ENCODE results near the gene PTPRD. TPM values are rescaled to one million over a fixed set of nuclear protein-coding genes. Genes with fewer than 3 reads are reported as not detected.

The PTPRD gene
- total and polyA plus RNA-seq, 2 donors (not counting 1 experiment from before 2014, with no cell fraction given): not detected

DNA sequence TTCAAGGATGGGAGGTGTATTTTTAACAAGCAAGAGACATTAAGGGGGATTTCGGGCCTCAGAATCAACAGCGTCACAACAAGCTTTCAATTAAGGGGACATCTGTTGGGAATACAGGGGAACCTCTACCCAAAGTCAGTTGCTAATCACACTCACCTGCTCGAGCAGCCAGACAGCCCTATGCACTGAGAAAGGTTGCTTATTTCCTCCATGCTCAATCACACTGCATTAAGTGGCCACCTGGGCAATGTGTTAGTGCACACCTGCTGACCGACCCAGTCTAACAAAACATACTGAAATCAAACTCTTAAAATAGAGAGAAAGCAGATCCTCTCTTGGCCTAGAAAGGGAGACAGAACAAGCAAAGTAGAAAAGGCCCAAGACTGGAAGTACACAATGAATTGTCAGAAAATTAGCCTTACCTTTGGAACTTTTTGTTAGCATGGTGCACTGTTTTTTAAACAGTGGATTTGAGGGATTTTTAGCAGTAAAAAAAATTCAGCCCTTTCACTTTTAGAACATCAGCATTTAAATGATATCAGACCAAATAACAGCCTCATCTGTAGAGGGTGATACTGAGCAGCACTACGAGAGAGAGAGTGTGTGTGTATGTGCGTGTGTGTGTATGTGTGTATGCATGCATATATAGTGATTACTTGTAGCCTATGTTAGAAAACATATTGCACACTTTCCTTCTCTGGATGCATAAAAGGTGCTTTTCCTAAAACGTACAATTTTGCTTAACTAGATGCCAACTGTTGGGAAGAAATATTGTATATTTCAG lies 1694.7 kb downstream of the PTPRD start:
- no peak for DNase-seq
- Histone ChIP-seq H3K9me3 (ENCODE audit: control extremely low read depth in 1 of 3, control insufficient read depth in 2 of 3, insufficient read depth in 1 of 3, low read length in 2 of 3) (no peaks in the 10 kb centered on the region), H3K4me1 (ENCODE audit: control insufficient read depth in 2 of 2, insufficient read depth in 2 of 2, low read length in 2 of 2) (no peaks in the 10 kb centered on the region), H3K36me3 (replicated peaks in 1 of 2; ENCODE audit: control extremely low read depth in 1 of 2, control insufficient read depth in 1 of 2, extremely low read depth in 1 of 2, insufficient read depth in 2 of 2, low read length in 1 of 2) (no peaks in the 10 kb centered on the region), H4K20me1 (ENCODE audit: control insufficient read depth, insufficient read depth, low read length, poor library complexity, severe bottlenecking) (no peaks in the 10 kb centered on the region), H3K4me2 (replicated peaks; ENCODE audit: low read depth, low read length, poor library complexity, severe bottlenecking) (no peak overlapping the region), H3K27ac (ENCODE audit: low read length in 2 of 2) (no peak overlapping the region), H3K9ac (ENCODE audit: low read length) (no peak overlapping the region), H2AFZ (ENCODE audit: insufficient read depth, low read depth, low read length, poor library complexity, severe bottlenecking) (no peak overlapping the region), H3K27me3 (replicated peaks in 1 of 4; ENCODE audit: control extremely low read depth in 1 of 4, control insufficient read depth in 3 of 4, insufficient read depth in 4 of 4, low read length in 3 of 4) (no peaks in the 10 kb centered on the region), H3K4me3 (ENCODE audit: control extremely low read depth in 1 of 5, extremely low read depth in 1 of 5, insufficient read depth in 1 of 5, low read depth in 2 of 5, low read length in 4 of 5) (no peak overlapping the region), H3K79me2 (ENCODE audit: control insufficient read depth, insufficient read depth, low read length) (no peaks in the 10 kb centered on the region)
- intact Hi-C loops (cut with micrococcal nuclease): no loop called here
- Mint-ChIP-seq H3K27ac (no peak overlapping the region), H3K4me1 (no peaks in the 10 kb centered on the region), H3K4me3 (no peak overlapping the region), H3K9me3 (ENCODE audit: insufficient read depth) (no peaks in the 10 kb centered on the region), H3K27me3 (no peaks in the 10 kb centered on the region)
- POLR2A ChIA-PET: no interaction called here
- 100% methylated on average over 3 of the region's 7 CpGs for WGBS (ENCODE audit: insufficient coverage)
- CTCF ChIA-PET: no interaction called here
- TF ChIP-seq EZH2 (IDR thresholded peaks at IDR 0.05; ENCODE audit: borderline replicate concordance, insufficient read depth, low read depth, low read length, poor library complexity, severe bottlenecking): no peak
- TF ChIP-seq, protein P1, sequence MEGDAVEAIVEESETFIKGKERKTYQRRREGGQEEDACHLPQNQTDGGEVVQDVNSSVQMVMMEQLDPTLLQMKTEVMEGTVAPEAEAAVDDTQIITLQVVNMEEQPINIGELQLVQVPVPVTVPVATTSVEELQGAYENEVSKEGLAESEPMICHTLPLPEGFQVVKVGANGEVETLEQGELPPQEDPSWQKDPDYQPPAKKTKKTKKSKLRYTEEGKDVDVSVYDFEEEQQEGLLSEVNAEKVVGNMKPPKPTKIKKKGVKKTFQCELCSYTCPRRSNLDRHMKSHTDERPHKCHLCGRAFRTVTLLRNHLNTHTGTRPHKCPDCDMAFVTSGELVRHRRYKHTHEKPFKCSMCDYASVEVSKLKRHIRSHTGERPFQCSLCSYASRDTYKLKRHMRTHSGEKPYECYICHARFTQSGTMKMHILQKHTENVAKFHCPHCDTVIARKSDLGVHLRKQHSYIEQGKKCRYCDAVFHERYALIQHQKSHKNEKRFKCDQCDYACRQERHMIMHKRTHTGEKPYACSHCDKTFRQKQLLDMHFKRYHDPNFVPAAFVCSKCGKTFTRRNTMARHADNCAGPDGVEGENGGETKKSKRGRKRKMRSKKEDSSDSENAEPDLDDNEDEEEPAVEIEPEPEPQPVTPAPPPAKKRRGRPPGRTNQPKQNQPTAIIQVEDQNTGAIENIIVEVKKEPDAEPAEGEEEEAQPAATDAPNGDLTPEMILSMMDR (IDR thresholded peaks at IDR 0.05): no peak
- no peak for ATAC-seq (ENCODE audit: low read depth)

DNA sequence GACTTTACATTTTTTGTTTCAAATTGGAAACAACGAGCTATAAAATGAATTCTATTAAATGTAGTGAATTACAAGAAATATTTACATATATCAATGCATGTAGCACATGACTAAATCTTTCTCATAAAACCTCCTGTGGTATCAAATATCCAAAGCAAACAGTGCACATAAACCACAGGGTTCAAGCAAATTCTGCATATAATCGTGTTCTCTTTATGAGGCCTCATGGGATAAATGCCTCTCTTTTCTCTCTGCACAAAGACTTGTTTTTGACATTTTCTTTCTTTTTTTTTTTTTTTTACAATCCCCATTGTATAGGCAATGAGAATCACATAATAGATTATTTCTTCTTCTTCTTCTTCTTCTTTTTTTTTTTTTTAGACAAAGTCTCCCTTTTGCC lies 1696.0 kb downstream of the PTPRD start:
- ChIA-PET POLR2A (no interaction called here), CTCF (no interaction called here)
- intact Hi-C loops (cut with micrococcal nuclease): no loop called here
- Mint-ChIP-seq H3K27me3 (no peaks in the 10 kb centered on the region), H3K4me1 (no peaks in the 10 kb centered on the region), H3K9me3 (ENCODE audit: insufficient read depth) (no peaks in the 10 kb centered on the region), H3K4me3 (no peak overlapping the region), H3K27ac (no peak overlapping the region)
- Histone ChIP-seq H2AFZ (ENCODE audit: insufficient read depth, low read depth, low read length, poor library complexity, severe bottlenecking) (no peak overlapping the region), H3K4me1 (ENCODE audit: control insufficient read depth in 2 of 2, insufficient read depth in 2 of 2, low read length in 2 of 2) (no peaks in the 10 kb centered on the region), H4K20me1 (ENCODE audit: control insufficient read depth, insufficient read depth, low read length, poor library complexity, severe bottlenecking) (no peaks in the 10 kb centered on the region), H3K36me3 (replicated peaks in 1 of 2; ENCODE audit: control extremely low read depth in 1 of 2, control insufficient read depth in 1 of 2, extremely low read depth in 1 of 2, insufficient read depth in 2 of 2, low read length in 1 of 2) (no peaks in the 10 kb centered on the region), H3K9me3 (ENCODE audit: control extremely low read depth in 1 of 3, control insufficient read depth in 2 of 3, insufficient read depth in 1 of 3, low read length in 2 of 3) (no peaks in the 10 kb centered on the region), H3K4me2 (replicated peaks; ENCODE audit: low read depth, low read length, poor library complexity, severe bottlenecking) (no peak overlapping the region), H3K9ac (ENCODE audit: low read length) (no peak overlapping the region), H3K27ac (ENCODE audit: low read length in 2 of 2) (no peak overlapping the region), H3K4me3 (ENCODE audit: control extremely low read depth in 1 of 5, extremely low read depth in 1 of 5, insufficient read depth in 1 of 5, low read depth in 2 of 5, low read length in 4 of 5) (no peak overlapping the region), H3K79me2 (ENCODE audit: control insufficient read depth, insufficient read depth, low read length) (no peaks in the 10 kb centered on the region), H3K27me3 (replicated peaks in 1 of 4; ENCODE audit: control extremely low read depth in 1 of 4, control insufficient read depth in 3 of 4, insufficient read depth in 4 of 4, low read length in 3 of 4) (no peaks in the 10 kb centered on the region)
- no peak for ATAC-seq (ENCODE audit: low read depth)
- DNase-seq: no peak
- TF ChIP-seq, protein P1 (IDR thresholded peaks at IDR 0.05): no peak
- no peak for TF ChIP-seq EZH2 (IDR thresholded peaks at IDR 0.05; ENCODE audit: borderline replicate concordance, insufficient read depth, low read depth, low read length, poor library complexity, severe bottlenecking)
- no CpG with 5 or more reads among the region's 2 CpGs for WGBS (ENCODE audit: insufficient coverage)

All from B cell (primary cell).